ENCODE results near the gene MACO1.

GRCh38 chr1:25517476-25518394, 87.0 kb downstream of the MACO1 start:
- no peak for TF ChIP-seq CTCF (IDR thresholded peaks at IDR 0.05; ENCODE audit: insufficient read depth, low read length, poor library complexity, severe bottlenecking)
- TF ChIP-seq EZH2phosphoT487 (conservative IDR thresholded peaks at IDR 0.05; ENCODE audit: low read length) = no peak

Data from SU-DHL-6 (cell line).